IMR-90 (cell line): ENCODE data around the gene FAM174C. TPM values are rescaled to one million over a fixed set of nuclear protein-coding genes. Genes with fewer than 3 reads are reported as not detected.
A peak's percentile ranks its signal among the peaks of the same experiment; 100 is the strongest.

ENCODE experiments used
- ATAC-seq: fragments of 200-7000 bp; cut with Tn5 transposase; 2 replicates; pipeline ENCODE4 v1.9.1; 2020; ENCODE audit warnings: low read depth, mild to moderate bottlenecking, moderate library complexity
- BruUV-seq: library from RNA; stranded (reverse); fragments of 400-500 nt; replicated peaks from 2 replicates; lab custom pipeline; 2021; lab: Mats Ljungman, UMichigan
- CTCF ChIA-PET: fragments of 300-600 bp; formaldehyde crosslinking; extraction: SDS; loops from one replicate; lab custom pipeline; 2021; ENCODE audit warnings: antibody characterized with exemption; lab: Yijun Ruan, JAX
- POLR2A ChIA-PET: fragments of 300-600 bp; sonication (Branson Sonifier 250); formaldehyde crosslinking; loops from one replicate; lab custom pipeline; 2022; ENCODE audit warnings: antibody characterized with exemption; ENCODE audit not compliant: unreplicated experiment; lab: Charles Lee
- DNase-seq: peaks from one replicate; pipeline ENCODE4 v3.0.0; 2013
- H2AFZ ChIP-seq: replicated peaks from 2 replicates; pipeline ENCODE3; 2013; ENCODE audit warnings: low read length, mild to moderate bottlenecking; ENCODE audit not compliant: poor library complexity
- H2AK5ac ChIP-seq: 2 replicates; pipeline ENCODE4 v1.6.1; 2013; ENCODE audit warnings: low read depth, low read length, inconsistent platforms
- H2AK9ac ChIP-seq: replicated peaks from 2 replicates; pipeline ENCODE3; 2013; ENCODE audit warnings: mild to moderate bottlenecking, low read depth, low read length, moderate library complexity; ENCODE audit not compliant: poor library complexity
- H2BK120ac ChIP-seq: 2 replicates; pipeline ENCODE4 v1.6.1; 2013; ENCODE audit warnings: low read depth, low read length, inconsistent platforms
- H2BK15ac ChIP-seq: 3 replicates; pipeline ENCODE4 v1.6.1; 2013; ENCODE audit warnings: low read depth, low read length, inconsistent platforms
- H2BK20ac ChIP-seq: 2 replicates; pipeline ENCODE4 v1.6.1; 2013; ENCODE audit warnings: low read depth, mild to moderate bottlenecking, inconsistent platforms, low read length, moderate library complexity
- H2BK5ac ChIP-seq: 2 replicates; pipeline ENCODE4 v1.6.1; 2013; ENCODE audit warnings: mild to moderate bottlenecking, low read depth, low read length, inconsistent platforms; ENCODE audit not compliant: poor library complexity, severe bottlenecking
- H3K14ac ChIP-seq: replicated peaks from 2 replicates; pipeline ENCODE4 v1.6.1; 2013; ENCODE audit warnings: low read depth, low read length, inconsistent platforms
- H3K18ac ChIP-seq: 2 replicates; pipeline ENCODE4 v1.6.1; 2013; ENCODE audit warnings: low read depth, low read length, control low read depth
- H3K23ac ChIP-seq: 2 replicates; pipeline ENCODE4 v1.6.1; 2013; ENCODE audit warnings: low read depth, low read length, inconsistent platforms
- H3K27ac ChIP-seq: 2 replicates; pipeline ENCODE4 v1.5.1; 2013; ENCODE audit warnings: mild to moderate bottlenecking, control low read depth, low read length; ENCODE audit not compliant: insufficient read depth
- H3K27me3 ChIP-seq: 2 replicates; pipeline ENCODE4 v1.6.1; 2013; ENCODE audit warnings: low read length; ENCODE audit not compliant: control insufficient read depth, insufficient read depth
- H3K36me3 ChIP-seq: 2 replicates; pipeline ENCODE4 v1.6.1; 2013; ENCODE audit warnings: low read length, mixed read lengths; ENCODE audit not compliant: control insufficient read depth, insufficient read depth
- H3K4ac ChIP-seq: 2 replicates; pipeline ENCODE4 v1.6.1; 2013; ENCODE audit warnings: low read depth, low read length, inconsistent platforms
- H3K4me1 ChIP-seq: 2 replicates; pipeline ENCODE4 v1.6.1; 2013; ENCODE audit warnings: low read length, mixed read lengths; ENCODE audit not compliant: control insufficient read depth, insufficient read depth
- H3K4me2 ChIP-seq: 2 replicates; pipeline ENCODE4 v1.6.1; 2013; ENCODE audit warnings: low read depth, mild to moderate bottlenecking, control low read depth, low read length, moderate library complexity
- H3K4me3 ChIP-seq: 2 replicates; pipeline ENCODE4 v1.5.1; 2013; ENCODE audit warnings: low read depth, mild to moderate bottlenecking, control low read depth, low read length, moderate library complexity; ENCODE audit not compliant: insufficient read depth
- H3K56ac ChIP-seq: 2 replicates; pipeline ENCODE4 v1.6.1; 2013; ENCODE audit warnings: low read length, inconsistent platforms; ENCODE audit not compliant: insufficient read depth; ENCODE audit errors: extremely low read depth
- H3K79me1 ChIP-seq, 2 experiments: 2 replicates each; pipeline ENCODE4 v1.6.1; 2013; ENCODE audit warnings: low read length in 2 of 2, inconsistent platforms in 1 of 2, low read depth in 1 of 2
- H3K9ac ChIP-seq: 2 replicates; pipeline ENCODE4 v1.6.1; 2013; ENCODE audit warnings: low read depth, low read length, control low read depth
- H3K9me1 ChIP-seq: 2 replicates; pipeline ENCODE4 v1.6.1; 2013; ENCODE audit warnings: low read length, inconsistent platforms; ENCODE audit not compliant: insufficient read depth
- H3K9me3 ChIP-seq: 2 replicates; pipeline ENCODE4 v1.6.1; 2013; ENCODE audit warnings: low read length; ENCODE audit not compliant: control insufficient read depth, insufficient read depth
- H4K20me1 ChIP-seq: 2 replicates; pipeline ENCODE4 v1.6.1; 2013; ENCODE audit warnings: low read length, inconsistent platforms; ENCODE audit not compliant: insufficient read depth
- H4K5ac ChIP-seq: 2 replicates; pipeline ENCODE4 v1.6.1; 2013; ENCODE audit warnings: mild to moderate bottlenecking, low read depth, low read length, control low read depth
- H4K8ac ChIP-seq, 2 experiments: 2 replicates each; pipeline ENCODE4 v1.6.1; 2013; ENCODE audit warnings: low read depth in 2 of 2, low read length in 2 of 2, control low read depth in 1 of 2, inconsistent platforms in 1 of 2
- H4K91ac ChIP-seq: 2 replicates; pipeline ENCODE4 v1.6.1; 2013; ENCODE audit warnings: low read depth, low read length, inconsistent platforms; ENCODE audit not compliant: insufficient read depth
- CHD1 ChIP-seq: IDR thresholded peaks from 2 replicates; pipeline ENCODE4 v1.6.1; 2012; ENCODE audit warnings: low read depth, low read length, improper control_type of control experiment
- MAZ ChIP-seq: IDR thresholded peaks from 2 replicates; pipeline ENCODE4 v1.6.1; 2012; ENCODE audit warnings: low read depth, mild to moderate bottlenecking, low read length, improper control_type of control experiment, moderate library complexity, borderline replicate concordance
- WGBS, 2 experiments: methylation state at CpG; one replicate each; pipeline versions ENCODE4 v1.1.5 to v1.1.7; 2013; ENCODE audit warnings: missing lambda C conversion rate in 2 of 2; ENCODE audit not compliant: insufficient read length in 1 of 2; ENCODE audit errors: extremely low coverage in 2 of 2; 5-methylcytosine and 5-hydroxymethylcytosine counted together
- dilution Hi-C: fragments of 300-500 bp; cut with HindIII; formaldehyde crosslinking; loops from one replicate; pipeline ENCODE4 v1.14.3; 2018; ENCODE audit warnings: low sequenced_read_pairs; ENCODE audit not compliant: unreplicated experiment
- in situ Hi-C: fragments of 300-500 bp; cut with MboI; formaldehyde crosslinking; loops from 3 replicates; pipeline ENCODE4 v1.14.3; 2019; ENCODE audit warnings: low sequenced_read_pairs, inconsistent platforms, mixed read lengths
- intact Hi-C: fragments of 100-400 bp; cut with micrococcal nuclease; formaldehyde crosslinking; loops from 2 replicates; pipeline ENCODE4 v1.10.0; 2022
- polyA plus RNA-seq, 3 experiments: library from polyadenylated mRNA; depleted of rRNA; stranded (reverse); fragments of >200 nt; gene quantifications; 2 replicates each; pipeline ENCODE4 v1.2.3, GENCODE V29; 2012; ENCODE audit warnings: low replicate concordance in 1 of 3
- total RNA-seq: library from RNA; depleted of rRNA; stranded (reverse); fragments of >200 nt; gene quantifications from 2 replicates; pipeline ENCODE4 v1.2.3, GENCODE V29; 2012

FAM174C gene
- total and polyA plus RNA-seq, 2 of the 4 experiments (the other 2 are of a cell fraction), result 7.5 to 61.8 TPM

DNA sequence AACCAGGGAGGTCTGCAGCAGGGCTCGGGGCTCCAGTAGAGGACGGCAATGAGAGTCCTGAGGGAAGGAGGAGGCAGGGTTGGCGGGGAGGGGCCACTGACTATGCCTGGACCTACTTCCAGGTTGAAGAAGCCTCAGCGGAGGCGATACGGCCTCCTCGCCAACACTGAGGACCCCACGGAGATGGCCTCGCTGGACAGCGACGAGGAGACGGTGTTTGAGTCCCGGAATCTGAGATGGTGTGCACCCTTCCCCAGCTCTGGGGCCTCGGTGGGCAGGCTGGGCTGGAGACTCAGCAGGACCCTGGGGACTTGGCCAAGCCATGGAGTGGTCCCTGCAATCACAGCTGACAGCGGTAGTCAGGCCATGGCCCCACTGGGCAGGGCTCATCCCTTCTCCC lies 1.7 kb downstream of the FAM174C start:
- Histone ChIP-seq H3K4me2 (no peak overlapping the region), H2AFZ (no peak overlapping the region), H2AK9ac (peak overlapping the region; percentile 100), H2BK5ac (no peak overlapping the region), H2BK120ac (no peak overlapping the region), H3K36me3 (peaks cover 38% of the 10 kb centered on the region), H2BK15ac (no peak overlapping the region), H4K5ac (no peak overlapping the region), H3K18ac (no peak overlapping the region), H3K4me1 (peaks cover 15% of the 10 kb centered on the region), H4K91ac (no peak overlapping the region), H4K8ac (no peak overlapping the region), H3K79me1 (peaks cover 22 to 52% of the 10 kb centered on the region in 2 experiments; a peak in 3 of 4 replicates), H3K9ac (no peak overlapping the region), H3K9me1 (no peaks in the 10 kb centered on the region; the same call in 1 of the 2 replicates), H3K23ac (no peak overlapping the region), H3K9me3 (no peaks in the 10 kb centered on the region), H3K14ac (no peak overlapping the region), H3K56ac (no peak overlapping the region), H3K4ac (no peak overlapping the region), H4K20me1 (peaks cover 50% of the 10 kb centered on the region), H3K4me3 (no peak overlapping the region), H2AK5ac (peak overlapping the region; percentile 34; the same call in 1 of the 2 replicates), H3K27ac (no peak overlapping the region), H3K27me3 (no peaks in the 10 kb centered on the region), H2BK20ac (no peak overlapping the region)
- ATAC-seq, result no peak
- ChIA-PET POLR2A (no interaction called here), CTCF (no interaction called here)
- in situ Hi-C loops (no loop called here), intact Hi-C loops (loop anchor here (5.0 kb wide), 2 partner anchors 85 to 130 kb away; partner anchors contain the start of gene DAZAP1), dilution Hi-C loops (no loop called here)
- no TSS peak for BruUV-seq
- TF ChIP-seq CHD1 (no peak), MAZ (no peak)
- WGBS, 2 experiments, result 97% methylated on average over 12 of the region's 15 CpGs; no CpG with 5 or more reads in 1 of the 2 experiments
- no peak for DNase-seq
